ENCODE data around the gene ANO10.

DNA sequence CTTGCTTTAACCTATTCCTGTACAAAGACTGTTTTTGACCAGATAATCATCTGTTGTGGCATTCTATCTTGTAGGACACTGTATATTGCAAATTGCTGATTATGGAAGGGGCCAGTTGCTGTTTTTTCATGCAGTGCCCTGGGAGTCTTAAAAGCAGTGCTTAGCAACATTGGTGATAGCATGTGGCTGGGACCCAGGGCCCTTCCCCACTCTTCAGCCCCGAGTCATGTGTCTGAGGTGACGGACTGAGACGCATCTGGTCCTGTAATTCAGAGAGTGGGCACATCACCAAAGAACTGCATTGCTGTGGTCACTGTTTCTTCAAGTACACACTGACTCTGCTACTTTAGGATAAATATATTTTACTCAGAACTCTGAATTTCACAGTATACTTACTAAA is 272.1 kb downstream of the ANO10 start:
- no peak for TF ChIP-seq POLR2A (IDR thresholded peaks at IDR 0.05)
- TF ChIP-seq, protein P1, sequence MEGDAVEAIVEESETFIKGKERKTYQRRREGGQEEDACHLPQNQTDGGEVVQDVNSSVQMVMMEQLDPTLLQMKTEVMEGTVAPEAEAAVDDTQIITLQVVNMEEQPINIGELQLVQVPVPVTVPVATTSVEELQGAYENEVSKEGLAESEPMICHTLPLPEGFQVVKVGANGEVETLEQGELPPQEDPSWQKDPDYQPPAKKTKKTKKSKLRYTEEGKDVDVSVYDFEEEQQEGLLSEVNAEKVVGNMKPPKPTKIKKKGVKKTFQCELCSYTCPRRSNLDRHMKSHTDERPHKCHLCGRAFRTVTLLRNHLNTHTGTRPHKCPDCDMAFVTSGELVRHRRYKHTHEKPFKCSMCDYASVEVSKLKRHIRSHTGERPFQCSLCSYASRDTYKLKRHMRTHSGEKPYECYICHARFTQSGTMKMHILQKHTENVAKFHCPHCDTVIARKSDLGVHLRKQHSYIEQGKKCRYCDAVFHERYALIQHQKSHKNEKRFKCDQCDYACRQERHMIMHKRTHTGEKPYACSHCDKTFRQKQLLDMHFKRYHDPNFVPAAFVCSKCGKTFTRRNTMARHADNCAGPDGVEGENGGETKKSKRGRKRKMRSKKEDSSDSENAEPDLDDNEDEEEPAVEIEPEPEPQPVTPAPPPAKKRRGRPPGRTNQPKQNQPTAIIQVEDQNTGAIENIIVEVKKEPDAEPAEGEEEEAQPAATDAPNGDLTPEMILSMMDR (IDR thresholded peaks at IDR 0.05) = no peak

All from uterus (tissue), 2 donors.